HG03520 (cell line): Measurements from ENCODE around the gene CCT8.
"Not testable (repeated sequence)": the region's sequence is repeated elsewhere in the genome, so short reads cannot be mapped to it uniquely, and the experiment has no call there.

Experiments used
- ATAC-seq: cut with Tn5 transposase; IDR thresholded peaks from one replicate; pipeline ENCODE4 v1.9.1; 2021; ENCODE audit warnings: mild to moderate bottlenecking, moderate library complexity; ENCODE audit not compliant: unreplicated experiment

The CCT8 gene

GRCh38 chr21:29078869-29079767, 5.7 kb upstream of the CCT8 start:
- peak; percentile 65 for ATAC-seq

DNA sequence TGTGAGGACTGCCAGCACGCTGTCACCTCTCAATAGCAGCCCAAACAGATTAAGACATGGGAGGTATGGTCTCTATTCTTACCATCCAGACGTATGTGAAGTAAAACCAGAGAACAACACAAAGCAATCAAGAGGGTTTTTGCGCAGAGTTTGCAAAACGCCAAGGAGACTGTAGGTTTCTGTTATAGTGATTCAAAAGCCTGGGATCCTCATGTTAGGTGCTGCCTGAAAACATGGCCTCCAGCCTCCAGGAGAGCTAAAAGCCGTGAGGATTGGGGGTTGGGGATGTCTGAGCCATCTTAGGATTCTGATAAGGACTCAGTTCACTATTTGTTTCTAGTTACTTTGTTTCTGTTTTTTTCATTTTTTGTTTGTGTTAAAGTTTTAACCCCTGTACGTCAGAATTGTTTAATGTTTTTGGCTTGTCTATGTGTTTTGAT, 4.2 kb upstream of the CCT8 start:
- no peak for ATAC-seq

DNA sequence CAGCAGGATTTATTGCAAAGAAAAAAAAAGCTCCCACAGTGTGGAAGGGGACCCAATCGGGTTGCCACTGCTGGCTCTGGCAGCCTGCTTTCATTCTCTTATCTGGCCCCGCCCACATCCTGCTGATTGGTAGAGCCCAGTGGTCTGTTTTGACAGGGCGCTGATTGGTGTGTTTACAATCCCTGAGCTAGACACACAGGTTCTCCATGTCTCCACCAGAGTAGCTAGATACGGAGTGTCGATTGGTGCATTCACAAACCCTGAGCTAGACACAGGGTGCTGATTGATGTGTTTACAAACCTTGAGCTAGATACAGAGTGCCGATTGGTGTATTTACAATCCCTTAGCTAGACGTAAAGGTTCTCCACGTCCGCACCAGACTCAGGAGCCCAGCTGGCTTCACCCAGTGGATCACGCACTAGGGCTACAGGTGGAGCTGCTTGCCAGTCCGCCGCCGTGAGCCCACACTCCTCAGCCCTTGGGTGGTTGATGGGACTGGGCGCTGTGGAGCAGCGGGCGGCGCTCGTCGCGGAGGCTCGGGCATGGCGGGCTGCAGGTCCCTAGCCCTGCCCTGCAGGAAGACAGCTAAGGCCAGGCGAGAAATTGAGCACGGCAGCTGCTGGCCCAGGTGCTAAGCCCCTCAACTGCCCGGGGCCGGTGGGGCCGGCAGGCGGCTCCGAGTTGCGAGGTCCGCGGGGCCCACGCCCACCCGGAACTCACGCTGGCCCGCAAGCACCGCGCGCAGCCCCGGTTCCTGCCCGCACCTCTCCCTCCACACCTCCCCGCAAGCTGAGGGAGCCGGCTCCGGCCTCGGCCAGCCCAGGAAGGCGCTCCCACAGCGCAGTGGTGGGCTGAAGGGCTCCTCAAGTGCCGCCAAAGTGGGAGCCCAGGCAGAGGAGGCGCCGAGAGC, 3.5 kb upstream of the CCT8 start:
- ATAC-seq, result not testable (repeated sequence)

DNA sequence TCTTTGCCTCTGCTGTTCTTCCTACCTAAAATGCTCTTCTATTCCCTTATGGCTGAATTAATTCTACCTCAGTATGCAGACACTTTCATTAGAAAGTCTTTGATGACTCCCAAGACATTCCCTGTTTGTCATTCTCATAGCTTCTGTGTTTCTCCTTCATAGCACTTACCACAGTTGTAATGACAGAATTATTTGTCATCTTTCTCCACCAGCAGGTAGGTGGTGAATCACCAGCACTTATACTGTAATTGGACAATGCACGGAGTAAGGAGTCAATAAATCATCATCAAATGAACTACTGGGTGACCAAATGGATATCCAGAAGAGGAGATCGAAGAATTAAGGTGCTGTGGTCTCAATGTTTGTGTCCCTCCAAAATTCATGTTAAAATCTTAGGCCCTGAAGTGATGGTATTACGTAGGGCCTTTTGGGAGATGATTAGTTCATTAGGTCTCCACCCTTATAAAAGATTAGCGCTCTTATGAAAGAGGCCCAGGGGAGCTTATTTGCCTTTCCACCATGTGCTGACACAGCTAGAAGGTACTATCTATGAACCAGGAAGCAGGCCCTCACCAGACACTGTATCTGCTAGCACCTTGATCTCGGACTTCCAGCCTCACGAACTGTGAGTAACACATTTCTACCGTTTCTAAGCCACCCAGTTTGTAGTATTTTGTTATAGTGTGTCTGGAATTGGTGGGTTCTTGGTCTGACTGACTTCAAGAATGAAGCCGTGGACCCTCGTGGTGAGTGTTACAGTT, 2.4 kb upstream of the CCT8 start:
- ATAC-seq, result no peak

DNA sequence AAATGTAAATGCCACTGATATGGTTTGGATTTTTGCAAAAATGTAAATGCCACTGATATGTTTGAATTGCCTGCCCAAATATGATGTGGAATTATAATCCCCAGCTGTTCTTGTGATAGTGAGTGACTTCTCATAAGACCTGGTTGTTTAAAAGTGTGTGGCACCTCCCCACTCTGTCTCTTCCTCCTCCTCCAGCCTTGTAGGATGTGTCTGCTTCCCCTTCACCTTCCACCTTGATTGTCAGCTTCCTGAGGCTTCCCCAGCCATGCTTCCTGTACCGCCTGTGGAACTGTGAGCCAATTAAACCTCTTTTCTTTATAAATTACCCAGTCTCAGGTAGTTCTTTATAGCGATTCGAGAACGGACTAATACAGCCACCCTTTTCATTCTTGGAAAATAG, 1.3 kb upstream of the CCT8 start:
- no peak for ATAC-seq

DNA sequence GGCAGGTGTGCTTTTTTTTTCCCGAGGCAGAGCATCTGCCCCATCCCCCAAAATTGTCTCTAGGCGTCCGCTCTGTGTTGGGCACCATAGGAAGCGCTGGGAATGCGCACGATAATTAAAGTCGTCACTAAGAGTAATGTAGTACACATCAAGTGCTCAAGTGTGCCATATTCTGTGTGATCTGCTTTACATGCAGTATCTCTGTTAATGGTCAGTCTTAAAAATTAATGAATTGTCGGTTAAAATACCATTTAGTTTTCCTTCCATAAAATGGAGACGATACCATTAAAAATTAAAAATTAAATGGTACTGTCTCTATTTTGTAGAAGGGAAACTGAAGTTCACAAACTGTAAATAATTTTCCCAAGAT, 544 bp upstream of the CCT8 start:
- ATAC-seq, result peak; percentile 18

GRCh38 chr21:29072873-29073221, 601 bp downstream of the CCT8 start:
- ATAC-seq, result no peak

DNA sequence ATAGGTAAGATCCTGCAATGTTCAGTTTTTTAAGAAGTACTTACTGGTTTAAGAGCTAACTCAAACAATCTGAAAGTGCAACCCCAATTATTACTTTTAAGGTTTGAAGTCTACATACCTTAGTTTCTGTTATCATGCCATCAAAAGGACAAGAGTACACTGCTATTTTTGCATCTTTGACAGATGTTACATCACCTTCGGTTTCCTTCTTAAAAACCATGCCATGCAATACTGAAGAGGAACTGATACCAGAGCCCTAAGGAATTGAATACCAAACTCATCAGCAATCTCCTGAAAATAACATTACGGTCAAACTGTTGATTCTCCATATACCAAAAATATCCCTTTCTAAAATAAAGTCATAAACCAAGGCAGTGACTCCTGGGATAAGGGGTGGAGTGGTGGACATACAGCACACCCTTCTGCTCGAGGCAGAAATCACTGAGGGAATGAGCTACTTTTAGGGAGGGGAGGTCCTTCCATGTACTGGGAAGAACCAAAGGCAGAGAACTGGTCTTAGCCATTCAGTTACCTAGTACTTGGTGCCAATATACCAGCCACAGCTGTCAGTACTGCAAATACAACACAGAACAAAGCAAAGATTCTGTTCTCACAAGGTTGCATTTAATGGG, 8.5 kb downstream of the CCT8 start:
- peak; percentile 98 for ATAC-seq

- ATAC-seq, result no peak
Observed at GRCh38 chr21:29056538-29057050, 16.9 kb downstream of the CCT8 start.

DNA sequence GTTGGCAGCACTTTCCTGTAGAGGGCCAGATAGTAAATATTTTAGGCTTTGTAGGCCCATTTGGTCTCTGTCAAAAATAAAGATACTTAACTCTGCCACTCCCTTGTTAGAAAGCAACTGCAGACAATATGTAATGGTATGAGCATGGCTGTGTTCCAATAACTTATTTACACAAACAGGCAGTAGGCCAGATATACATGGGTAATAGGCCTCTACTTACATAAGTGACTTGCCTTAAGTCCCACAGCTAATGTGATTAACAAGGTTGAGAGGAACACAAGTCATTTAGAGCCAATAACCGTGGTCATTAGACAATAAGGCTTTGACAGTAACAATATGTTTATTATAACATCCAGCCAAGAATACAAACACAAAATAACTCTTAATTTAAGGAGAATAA, 17.4 kb downstream of the CCT8 start:
- ATAC-seq, result no peak

- no peak for ATAC-seq
Observed at GRCh38 chr21:29055080-29055479, 18.4 kb downstream of the CCT8 start.

DNA sequence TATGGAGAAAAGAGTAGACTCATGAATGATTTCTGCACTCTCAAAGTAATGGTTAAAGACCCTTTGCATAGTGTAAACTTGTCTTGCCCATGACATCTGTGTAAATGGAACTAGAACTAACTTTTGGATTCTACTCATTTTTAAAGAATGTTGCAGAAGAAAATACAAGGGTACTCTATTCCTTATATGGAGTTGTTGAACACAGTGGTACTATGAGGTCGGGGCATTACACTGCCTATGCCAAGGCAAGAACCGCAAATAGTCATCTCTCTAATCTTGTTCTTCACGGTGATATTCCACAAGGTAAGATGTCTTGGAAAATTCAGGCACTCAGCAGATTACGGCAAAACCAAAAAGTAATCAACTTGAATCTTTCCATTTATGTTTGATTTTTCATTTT, 19.8 kb downstream of the CCT8 start:
- ATAC-seq, result no peak

- no peak for ATAC-seq
Observed at GRCh38 chr21:29053011-29053553, 20.4 kb downstream of the CCT8 start.

- ATAC-seq, result no peak
Observed at GRCh38 chr21:29052224-29052623, 21.2 kb downstream of the CCT8 start.

GRCh38 chr21:29034678-29035077, 38.8 kb downstream of the CCT8 start:
- no peak for ATAC-seq

- ATAC-seq, result no peak
Observed at GRCh38 chr21:29033871-29034270, 39.6 kb downstream of the CCT8 start.

DNA sequence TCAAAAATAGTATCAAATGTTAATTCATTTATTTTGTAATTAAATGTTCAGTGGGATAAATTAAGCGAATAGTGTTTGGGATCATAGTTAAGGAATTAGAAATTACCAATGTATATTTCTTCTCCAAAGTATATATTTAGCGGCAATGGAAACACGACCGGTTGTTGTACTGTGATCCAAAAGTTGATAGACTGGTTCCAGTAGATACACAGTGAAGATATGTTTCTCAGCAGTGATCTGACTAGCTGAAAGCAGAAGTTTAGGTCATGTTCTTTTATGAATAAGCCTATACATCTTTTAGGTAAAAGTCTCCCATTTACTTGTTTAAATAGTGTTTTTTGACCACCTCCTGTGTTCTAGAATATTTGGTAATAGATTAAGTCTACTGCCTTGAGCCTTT, 40.1 kb downstream of the CCT8 start:
- no peak for ATAC-seq

GRCh38 chr21:29030909-29031308, 42.5 kb downstream of the CCT8 start:
- ATAC-seq, result no peak

GRCh38 chr21:29029524-29029923, 43.9 kb downstream of the CCT8 start:
- ATAC-seq, result no peak

- no peak for ATAC-seq
Observed at GRCh38 chr21:29025328-29025713, 48.1 kb downstream of the CCT8 start.
